ENCODE data around the gene NAV1. TPM values are rescaled to one million over a fixed set of nuclear protein-coding genes. Genes with fewer than 3 reads are reported as not detected.

The NAV1 gene
- total and polyA plus RNA-seq, 10 donors: 1.1 to 37.2 (median 20.3) TPM

DNA sequence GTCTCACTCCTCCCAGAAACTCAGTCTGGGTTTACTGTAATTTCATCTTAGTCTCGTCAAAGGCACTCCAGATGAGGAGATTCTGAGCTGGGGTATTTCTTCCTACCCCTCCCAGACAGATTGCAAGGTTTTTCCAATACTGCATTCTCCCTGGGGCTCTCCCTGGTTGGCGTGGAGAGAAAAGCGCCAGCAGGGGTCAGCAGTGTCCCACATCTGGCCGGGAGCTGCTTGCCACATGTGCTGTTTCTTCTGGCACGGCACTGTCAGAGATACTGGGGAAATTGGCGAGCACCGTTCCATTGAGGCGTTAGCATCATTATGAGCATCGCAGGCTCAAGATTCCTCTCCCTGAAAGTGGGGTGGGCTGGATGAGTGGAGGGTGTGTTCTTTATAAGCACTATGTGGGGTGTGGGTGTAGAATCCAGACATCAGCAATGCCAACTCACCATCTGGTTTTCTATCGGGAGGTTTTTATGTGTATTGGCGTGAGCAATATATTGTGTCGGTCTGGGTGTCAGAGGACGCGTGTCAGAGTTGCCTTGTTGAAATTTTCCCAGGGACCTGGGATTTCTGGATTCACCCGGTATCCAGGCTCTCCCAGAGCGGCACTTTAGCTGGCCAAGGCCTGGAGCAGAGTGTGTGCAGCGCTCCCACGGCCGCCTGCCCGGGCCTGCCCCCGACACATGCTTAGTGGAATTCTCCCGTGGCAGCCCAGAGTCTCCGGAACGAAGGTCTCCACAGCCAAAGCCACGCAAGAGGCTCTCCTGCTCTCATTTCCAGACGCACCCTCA is 8.0 kb upstream of the NAV1 start:
- Histone ChIP-seq H3K4me1 (peaks cover 0 to 32% (median 14%) of the 10 kb centered on the region in 6 donors), H3K27ac (peak overlapping the region in 2 of 8 donors; percentile 21 to 23), H3K4me3 (no peak overlapping the region), H3K27me3 (replicated peaks in 1 of 7) (peaks cover 0 to 7% (median 0%) of the 10 kb centered on the region in 7 donors), H3K9me3 (peaks cover 0 to 7% (median 0%) of the 10 kb centered on the region in 8 donors), H3K36me3 (peaks cover 0 to 10% (median 0%) of the 10 kb centered on the region in 6 donors)
- TF ChIP-seq POLR2AphosphoS5 (IDR thresholded peaks at IDR 0.05) (peak in 1 of 3 donors; percentile 38), POLR2A (IDR thresholded peaks at IDR 0.05) (no peak)
- TF ChIP-seq, protein P1, sequence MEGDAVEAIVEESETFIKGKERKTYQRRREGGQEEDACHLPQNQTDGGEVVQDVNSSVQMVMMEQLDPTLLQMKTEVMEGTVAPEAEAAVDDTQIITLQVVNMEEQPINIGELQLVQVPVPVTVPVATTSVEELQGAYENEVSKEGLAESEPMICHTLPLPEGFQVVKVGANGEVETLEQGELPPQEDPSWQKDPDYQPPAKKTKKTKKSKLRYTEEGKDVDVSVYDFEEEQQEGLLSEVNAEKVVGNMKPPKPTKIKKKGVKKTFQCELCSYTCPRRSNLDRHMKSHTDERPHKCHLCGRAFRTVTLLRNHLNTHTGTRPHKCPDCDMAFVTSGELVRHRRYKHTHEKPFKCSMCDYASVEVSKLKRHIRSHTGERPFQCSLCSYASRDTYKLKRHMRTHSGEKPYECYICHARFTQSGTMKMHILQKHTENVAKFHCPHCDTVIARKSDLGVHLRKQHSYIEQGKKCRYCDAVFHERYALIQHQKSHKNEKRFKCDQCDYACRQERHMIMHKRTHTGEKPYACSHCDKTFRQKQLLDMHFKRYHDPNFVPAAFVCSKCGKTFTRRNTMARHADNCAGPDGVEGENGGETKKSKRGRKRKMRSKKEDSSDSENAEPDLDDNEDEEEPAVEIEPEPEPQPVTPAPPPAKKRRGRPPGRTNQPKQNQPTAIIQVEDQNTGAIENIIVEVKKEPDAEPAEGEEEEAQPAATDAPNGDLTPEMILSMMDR (IDR thresholded peaks at IDR 0.05 in 8 of 11, conservative IDR thresholded peaks at IDR 0.05 in 3 of 11): peak in 10 of 11 experiments; percentile 36 to 82 (median 66)
- intact Hi-C loops (cut with DNase I; ENCODE audit: low total_unique reads): no loop called here
- no peak for DNase-seq
- WGBS, 5 donors: 35 to 63% (median 49%) methylated on average over 24 to 26 of the region's 26 CpGs

DNA sequence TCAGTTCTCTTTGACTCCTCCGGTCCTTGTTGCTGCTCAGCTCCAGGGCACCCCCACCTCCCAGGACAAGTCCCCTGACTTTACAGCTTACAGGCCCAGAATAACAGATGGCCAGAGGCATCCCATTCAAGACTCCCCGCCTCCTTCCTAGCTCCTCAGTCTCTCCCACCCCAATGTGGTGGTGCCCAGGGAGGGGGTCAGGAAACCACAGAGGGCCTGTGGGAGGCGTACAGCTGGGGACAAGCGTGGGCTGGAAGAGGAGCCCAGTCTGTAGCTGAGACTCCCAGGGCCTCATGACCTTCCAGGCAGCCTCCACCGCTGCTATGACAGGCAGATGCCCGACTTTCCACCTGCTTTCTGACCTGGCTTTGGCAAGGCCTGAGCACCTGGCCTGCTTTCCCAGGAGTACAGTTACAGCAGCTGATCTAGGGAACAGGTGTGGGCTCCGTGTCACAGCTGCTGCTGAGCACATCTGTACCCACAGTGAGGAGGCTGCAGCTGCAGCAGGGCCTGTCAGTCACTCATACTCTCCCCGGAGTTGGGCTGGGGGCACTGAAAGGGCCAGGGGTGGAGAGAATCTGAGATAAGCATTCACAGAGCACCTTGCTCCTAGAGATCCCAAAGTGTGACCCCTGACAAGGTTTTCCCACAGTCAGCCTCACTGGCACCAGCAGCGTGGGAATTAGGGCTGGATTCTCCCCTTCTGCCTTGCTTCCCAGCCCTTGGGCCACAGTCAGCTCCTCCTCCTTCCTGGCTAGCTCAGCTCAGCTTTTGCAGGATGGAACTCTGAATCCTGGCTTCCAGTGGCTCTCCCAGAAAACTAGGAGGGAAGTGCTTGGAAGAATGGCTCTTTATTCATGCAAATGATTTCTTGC is 7.1 kb upstream of the NAV1 start:
- 46 to 59% (median 49%) methylated on average over 4 to 9 of the region's 9 CpGs for WGBS, 5 donors
- Histone ChIP-seq H3K27me3 (replicated peaks in 1 of 7) (peaks cover 0 to 15% (median 0%) of the 10 kb centered on the region in 7 donors), H3K4me1 (peaks cover 0 to 41% (median 22%) of the 10 kb centered on the region in 6 donors), H3K36me3 (peaks cover 0 to 10% (median 0%) of the 10 kb centered on the region in 6 donors), H3K27ac (peak overlapping the region in 3 of 8 donors; percentile 21 to 25 (median 23)), H3K4me3 (no peak overlapping the region), H3K9me3 (peaks cover 0 to 7% (median 0%) of the 10 kb centered on the region in 8 donors)
- intact Hi-C loops (cut with DNase I; ENCODE audit: low total_unique reads): no loop called here
- TF ChIP-seq POLR2AphosphoS5 (IDR thresholded peaks at IDR 0.05) (peak in 1 of 3 donors; percentile 36), POLR2A (IDR thresholded peaks at IDR 0.05) (no peak)
- TF ChIP-seq, protein P1 (IDR thresholded peaks at IDR 0.05 in 8 of 11, conservative IDR thresholded peaks at IDR 0.05 in 3 of 11): no peak
- DNase-seq: no peak

DNA sequence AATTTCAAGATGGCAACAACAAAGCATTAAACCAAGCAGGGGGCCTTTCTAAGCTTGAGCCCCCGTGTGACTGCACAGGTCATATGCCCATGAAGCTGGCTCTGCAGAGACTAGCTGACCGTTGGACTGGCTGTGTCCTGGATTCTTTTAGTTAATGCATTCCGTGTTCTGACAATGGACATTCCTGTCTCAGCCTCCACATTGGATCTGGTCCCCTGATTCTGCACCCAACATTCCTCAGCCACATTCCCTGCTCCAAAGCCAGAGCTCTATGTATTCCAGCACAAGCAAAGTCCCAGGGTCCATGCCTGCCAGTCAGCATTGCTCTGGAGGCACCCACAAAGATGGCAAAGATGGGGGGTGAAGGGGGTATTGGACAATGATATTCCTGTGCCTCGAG is 5.1 kb upstream of the NAV1 start:
- TF ChIP-seq, protein P1 (IDR thresholded peaks at IDR 0.05 in 8 of 11, conservative IDR thresholded peaks at IDR 0.05 in 3 of 11): no peak
- no peak for TF ChIP-seq POLR2A (IDR thresholded peaks at IDR 0.05)
- TF ChIP-seq POLR2AphosphoS5 (IDR thresholded peaks at IDR 0.05): no peak
- Histone ChIP-seq H3K4me3 (no peak overlapping the region), H3K36me3 (peaks cover 0 to 10% (median 0%) of the 10 kb centered on the region in 6 donors), H3K27me3 (replicated peaks in 1 of 7) (peaks cover 0 to 36% (median 12%) of the 10 kb centered on the region in 7 donors), H3K27ac (no peak overlapping the region), H3K4me1 (peaks cover 6 to 61% (median 38%) of the 10 kb centered on the region in 6 donors), H3K9me3 (no peaks in the 10 kb centered on the region)
- no peak for DNase-seq
- intact Hi-C loops (cut with DNase I; ENCODE audit: low total_unique reads): no loop called here
- 77 to 95% (median 84%) methylated on average over 4 of the region's 4 CpGs for WGBS, 5 donors

All from spleen (tissue), 11 donors.